Activated CD4-positive, alpha-beta T cell treated with anti-CD3 and anti-CD28 coated beads, Interleukin-2, Interleukin-6, amounts not matched to agents 100 ng/mL and 50 ng/mL, durations not matched to agents 16 hours and 8 hours (primary cell): ENCODE results near the gene KRT3.
"Not testable (repeated sequence)": the region's sequence is repeated elsewhere in the genome, so short reads cannot be mapped to it uniquely, and the experiment has no call there.

Source experiments
- DNase-seq: peaks from one replicate; pipeline ENCODE4 v3.0.0-alpha.2; 2020

KRT3 gene

DNA sequence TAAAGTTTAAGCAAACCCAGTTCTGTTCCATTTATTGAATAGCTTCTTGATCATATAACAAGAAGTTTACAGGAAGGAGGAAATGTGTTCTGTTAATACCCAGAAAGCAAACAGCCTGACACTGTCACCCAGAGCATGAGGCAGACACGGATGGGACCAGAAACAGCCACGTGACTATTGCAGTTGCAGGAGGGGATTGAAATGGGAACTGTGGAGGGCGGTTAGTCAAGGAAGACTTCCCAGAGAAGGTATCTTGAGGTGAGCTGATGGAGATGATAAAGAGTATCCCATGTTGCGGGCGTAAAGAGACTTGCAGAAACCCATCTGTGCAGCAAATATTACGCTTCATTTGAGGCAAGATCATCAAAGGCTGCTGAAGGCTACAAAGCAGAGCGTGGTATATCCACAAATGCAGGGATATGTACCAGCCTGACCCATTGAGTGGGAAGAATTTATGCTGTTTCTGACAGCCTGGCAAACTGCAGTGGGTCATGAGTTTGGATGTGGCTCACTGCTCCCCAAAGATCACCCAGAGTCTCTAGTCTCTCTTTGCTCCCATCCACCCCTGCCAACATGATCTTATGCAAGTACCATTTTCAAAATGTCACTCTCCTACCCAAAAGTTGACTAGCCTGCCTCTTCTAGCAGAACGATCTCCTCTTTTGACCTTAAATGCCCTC, 39.5 kb downstream of the KRT3 start:
- no peak for DNase-seq

DNA sequence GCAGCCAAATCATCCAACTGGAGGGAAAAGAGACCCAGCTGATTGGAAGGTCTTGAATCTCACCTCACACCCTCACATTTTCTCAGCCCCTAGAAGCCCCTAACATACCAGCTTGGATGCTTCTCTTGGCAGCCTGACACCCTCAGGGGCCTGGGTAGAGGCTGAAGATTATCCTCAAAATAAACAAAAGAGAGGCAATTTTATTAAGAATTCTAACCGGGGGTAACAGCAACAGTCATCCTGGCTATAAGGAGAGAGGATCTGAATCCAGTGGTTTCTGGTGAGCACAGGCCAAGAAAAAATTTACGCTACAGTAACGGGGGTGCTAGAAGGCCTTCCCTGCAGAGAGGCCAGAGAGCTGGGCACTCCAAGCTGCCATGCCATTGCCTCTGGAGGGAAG, 40.4 kb downstream of the KRT3 start:
- DNase-seq, result no peak

DNA sequence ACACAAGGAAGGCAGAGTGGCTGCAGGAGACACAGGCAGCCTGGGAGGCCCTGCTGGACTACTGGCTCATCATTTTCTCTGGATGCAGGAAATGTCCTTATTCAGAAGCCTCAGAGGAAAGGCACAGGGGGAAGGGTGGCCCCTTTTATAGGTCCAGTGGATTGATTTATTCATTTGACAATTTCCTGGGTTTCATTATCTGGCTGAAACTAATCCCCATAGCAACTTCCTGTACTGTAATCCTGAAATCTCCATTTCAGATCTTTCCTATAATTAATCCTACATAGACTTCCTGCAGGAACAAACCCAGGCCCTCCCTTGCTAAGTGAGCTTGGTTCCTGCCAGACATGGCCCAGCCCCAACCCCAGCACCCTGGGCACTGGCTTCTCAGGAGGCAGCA, 41.8 kb downstream of the KRT3 start:
- no peak for DNase-seq

- no peak for DNase-seq
These were observed 42.6 kb downstream of the KRT3 start for GRCh38 chr12:52753283-52753682.

DNA sequence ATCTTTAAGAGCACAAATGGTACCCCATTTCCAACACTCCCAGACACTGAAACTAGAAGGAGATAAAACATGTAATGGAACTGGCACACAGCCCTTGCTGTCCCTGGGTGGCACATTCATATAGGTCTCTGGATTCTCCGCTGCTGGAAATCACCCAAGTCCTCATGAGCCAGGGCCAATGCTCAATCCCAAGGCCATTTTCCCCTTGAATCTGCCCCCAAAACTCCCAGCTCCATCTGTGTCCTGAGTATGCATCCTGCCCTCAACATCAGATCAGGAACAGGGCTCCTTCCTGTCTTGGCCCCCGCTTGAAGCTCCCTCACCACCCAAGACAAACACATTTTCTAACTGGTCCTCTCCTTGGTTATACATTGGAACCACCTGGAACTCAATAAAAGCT, 43.4 kb downstream of the KRT3 start:
- no peak for DNase-seq

- DNase-seq, result no peak
These were observed 44.1 kb downstream of the KRT3 start for GRCh38 chr12:52751795-52752194.

- DNase-seq, result not testable (repeated sequence)
These were observed 45.4 kb downstream of the KRT3 start for GRCh38 chr12:52750532-52750931.

GRCh38 chr12:52749827-52750226, 46.1 kb downstream of the KRT3 start:
- no peak for DNase-seq

DNA sequence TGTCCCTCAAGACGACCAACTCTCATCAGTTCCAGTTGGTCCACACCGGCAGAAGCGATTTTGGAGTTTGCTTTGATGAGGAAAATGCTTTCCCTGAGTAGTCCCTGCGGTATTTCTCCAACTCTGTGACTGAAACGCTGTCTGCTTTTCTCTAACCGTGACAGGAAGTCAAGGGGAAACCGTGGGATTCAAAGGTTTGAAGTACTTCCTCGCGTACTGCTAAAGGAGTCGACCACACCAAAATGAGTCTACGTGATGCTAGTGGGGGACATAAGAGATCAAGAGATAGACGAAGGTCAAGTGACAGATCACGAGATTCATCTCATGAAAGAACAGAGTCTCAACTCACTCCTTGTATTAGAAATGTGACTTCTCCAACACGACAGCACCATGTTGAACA, 47.3 kb downstream of the KRT3 start:
- no peak for DNase-seq

- DNase-seq, result no peak
These were observed 50.4 kb downstream of the KRT3 start for GRCh38 chr12:52745554-52745953.

- no peak for DNase-seq
These were observed 51.3 kb downstream of the KRT3 start for GRCh38 chr12:52744493-52745156.

DNA sequence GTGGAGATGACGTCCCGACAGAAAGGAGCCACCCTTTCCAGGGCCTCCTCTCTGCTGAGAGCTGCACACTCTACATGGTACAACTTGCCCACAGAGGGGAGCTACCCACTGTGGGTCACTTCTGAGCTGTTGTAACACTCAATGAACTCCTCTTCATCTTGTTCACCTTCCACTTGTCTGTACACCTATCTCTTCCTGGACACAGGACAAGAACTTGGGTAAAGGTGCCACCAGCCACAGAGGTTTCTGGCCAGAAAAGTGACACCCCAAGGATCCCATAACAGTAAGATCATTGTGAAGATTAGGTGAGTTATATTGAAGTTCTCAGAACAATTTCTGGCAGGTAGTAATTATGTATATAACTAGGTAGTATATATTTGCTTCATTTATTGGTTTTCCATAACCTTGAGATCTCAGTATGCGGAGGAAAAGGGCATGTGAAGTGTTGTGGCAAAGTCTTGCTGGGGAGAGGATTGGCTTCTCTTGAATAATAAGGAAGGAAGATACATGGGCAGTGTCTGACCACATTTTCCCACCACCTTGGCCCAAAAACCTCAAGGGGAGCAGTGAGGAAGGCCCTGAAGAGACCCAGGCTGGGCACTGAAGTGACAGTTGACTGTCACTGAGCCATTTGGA, 53.0 kb downstream of the KRT3 start:
- no peak for DNase-seq

DNA sequence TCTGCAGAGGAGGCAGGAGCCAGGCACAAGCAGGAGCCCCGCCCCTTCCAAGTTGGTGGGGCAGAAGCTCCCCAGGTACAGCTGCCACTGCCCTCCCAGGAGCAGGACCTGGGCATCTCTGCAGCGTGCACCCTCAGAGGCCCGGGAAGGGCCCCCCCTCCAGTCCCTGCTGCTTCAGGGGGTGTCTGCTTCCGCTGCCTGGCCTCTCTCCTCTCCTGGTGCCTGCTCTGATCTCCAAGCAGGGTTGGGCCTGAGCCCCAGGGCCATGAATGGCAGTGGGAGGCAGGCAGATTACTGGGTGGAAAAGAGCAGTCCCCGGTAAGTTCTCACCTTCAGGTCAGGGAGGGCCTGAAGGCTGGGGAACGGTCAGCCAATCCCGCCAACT, 53.7 kb downstream of the KRT3 start:
- DNase-seq, result no peak

- DNase-seq, result peak; percentile 56
These were observed 54.3 kb downstream of the KRT3 start for GRCh38 chr12:52741375-52742195.

DNA sequence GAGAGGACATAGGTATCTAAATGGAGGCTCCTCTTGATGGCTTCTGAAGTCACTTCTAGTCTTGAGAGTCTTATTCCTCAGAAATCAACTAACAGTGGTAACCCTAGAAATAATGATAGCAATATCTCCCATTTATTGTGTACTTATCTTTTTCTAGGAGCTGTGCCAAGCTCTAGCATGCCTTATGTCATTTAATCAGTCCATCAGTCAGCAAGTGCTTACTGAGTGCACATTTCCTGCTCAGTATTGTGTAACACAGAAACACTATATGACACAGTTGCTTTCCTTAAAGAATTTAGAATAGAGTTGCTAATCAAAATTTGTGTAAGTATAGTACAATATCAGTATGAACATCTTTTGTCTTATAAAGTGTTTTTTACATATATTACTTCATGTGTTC, 55.3 kb downstream of the KRT3 start:
- DNase-seq, result no peak

GRCh38 chr12:52739963-52740362, 56.0 kb downstream of the KRT3 start:
- DNase-seq, result no peak
